GM12891 (cell line): ENCODE measurements around the gene ZNF692.

ENCODE experiments used
- PAX5 ChIP-seq: IDR thresholded peaks from 2 replicates; pipeline ENCODE4 v1.6.1; 2011; ENCODE audit warnings: low read length, moderate library complexity, mild to moderate bottlenecking; ENCODE audit not compliant: insufficient read depth, severe bottlenecking
- POLR2A ChIP-seq: IDR thresholded peaks from 2 replicates; pipeline ENCODE4 v1.6.1; 2011; ENCODE audit warnings: low read depth, low read length, control low read depth
- POLR2AphosphoS5 ChIP-seq: IDR thresholded peaks from 2 replicates; pipeline ENCODE4 v1.6.1; 2011; ENCODE audit warnings: low read depth, low read length, control low read depth
- SPI1 ChIP-seq: IDR thresholded peaks from 2 replicates; pipeline ENCODE4 v1.6.1; 2011; ENCODE audit warnings: low read depth, low read length, control low read depth
- TAF1 ChIP-seq: IDR thresholded peaks from 2 replicates; pipeline ENCODE4 v1.6.1; 2011; ENCODE audit warnings: low read depth, low read length, control low read depth

DNA sequence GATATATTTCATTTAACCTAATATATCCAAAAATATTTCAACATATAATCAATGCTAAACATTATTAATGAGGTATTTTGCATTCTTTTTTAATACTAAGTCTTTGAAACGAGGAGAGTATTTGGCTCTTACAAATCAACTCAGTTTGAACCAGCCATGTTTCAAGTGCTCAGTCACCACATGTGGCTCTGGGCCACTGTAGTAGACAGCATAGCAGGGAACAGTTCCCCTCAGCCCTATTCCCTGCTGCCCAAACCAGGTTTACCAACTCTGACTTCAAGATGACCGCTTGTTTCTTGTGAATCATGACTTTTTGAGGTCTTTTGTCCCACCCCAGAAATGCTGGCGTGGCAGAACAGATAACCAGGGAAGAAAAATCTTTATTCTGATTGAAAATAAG lies 15.2 kb downstream of the ZNF692 start:
- no peak for TF ChIP-seq PAX5
- TF ChIP-seq TAF1, result no peak
- no peak for TF ChIP-seq POLR2A
- TF ChIP-seq SPI1, result no peak
- no peak for TF ChIP-seq POLR2AphosphoS5
